ENCODE data around the gene EWSR1. TPM values are rescaled to one million over a fixed set of nuclear protein-coding genes. Genes with fewer than 3 reads are reported as not detected.

Gene EWSR1
- total RNA-seq, 6 experiments from 2014 or later, result 200 to 291 (median 270) TPM

DNA sequence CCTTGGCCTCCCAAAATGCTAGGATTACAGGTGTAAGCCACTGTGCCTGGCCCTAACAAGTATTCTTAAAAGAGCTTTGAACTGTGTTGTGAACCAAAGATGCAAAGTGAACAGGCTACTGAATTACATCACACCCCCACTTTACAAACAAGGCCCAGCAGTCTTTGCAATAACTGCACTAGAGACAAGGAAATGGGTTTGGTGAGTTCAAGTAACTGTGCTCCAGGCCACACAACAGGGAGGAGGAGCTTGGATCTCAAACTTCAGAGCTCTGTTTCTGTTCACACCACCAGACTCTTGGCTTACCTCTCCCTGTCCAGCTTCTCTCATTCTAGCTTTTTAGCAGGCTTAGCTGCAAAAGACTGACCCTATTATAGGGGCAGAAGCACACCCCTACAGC lies 77.9 kb downstream of the EWSR1 start:
- Mint-ChIP-seq H3K4me3 (peak overlapping the region; percentile 36; the same call in 1 of the 2 replicates), H3K36me3 (ENCODE audit: low read depth) (peaks cover 22% of the 10 kb centered on the region), H3K27me3 (ENCODE audit: insufficient read depth) (no peaks in the 10 kb centered on the region; the same call in none of the 2 replicates), H3K9me3 (no peaks in the 10 kb centered on the region), H3K4me1 (ENCODE audit: low read depth) (peaks cover 40% of the 10 kb centered on the region), H3K27ac (peak overlapping the region; percentile 72)
- TF ChIP-seq, protein P1, sequence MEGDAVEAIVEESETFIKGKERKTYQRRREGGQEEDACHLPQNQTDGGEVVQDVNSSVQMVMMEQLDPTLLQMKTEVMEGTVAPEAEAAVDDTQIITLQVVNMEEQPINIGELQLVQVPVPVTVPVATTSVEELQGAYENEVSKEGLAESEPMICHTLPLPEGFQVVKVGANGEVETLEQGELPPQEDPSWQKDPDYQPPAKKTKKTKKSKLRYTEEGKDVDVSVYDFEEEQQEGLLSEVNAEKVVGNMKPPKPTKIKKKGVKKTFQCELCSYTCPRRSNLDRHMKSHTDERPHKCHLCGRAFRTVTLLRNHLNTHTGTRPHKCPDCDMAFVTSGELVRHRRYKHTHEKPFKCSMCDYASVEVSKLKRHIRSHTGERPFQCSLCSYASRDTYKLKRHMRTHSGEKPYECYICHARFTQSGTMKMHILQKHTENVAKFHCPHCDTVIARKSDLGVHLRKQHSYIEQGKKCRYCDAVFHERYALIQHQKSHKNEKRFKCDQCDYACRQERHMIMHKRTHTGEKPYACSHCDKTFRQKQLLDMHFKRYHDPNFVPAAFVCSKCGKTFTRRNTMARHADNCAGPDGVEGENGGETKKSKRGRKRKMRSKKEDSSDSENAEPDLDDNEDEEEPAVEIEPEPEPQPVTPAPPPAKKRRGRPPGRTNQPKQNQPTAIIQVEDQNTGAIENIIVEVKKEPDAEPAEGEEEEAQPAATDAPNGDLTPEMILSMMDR (IDR thresholded peaks at IDR 0.05), result no peak
- DNase-seq, result no peak

DNA sequence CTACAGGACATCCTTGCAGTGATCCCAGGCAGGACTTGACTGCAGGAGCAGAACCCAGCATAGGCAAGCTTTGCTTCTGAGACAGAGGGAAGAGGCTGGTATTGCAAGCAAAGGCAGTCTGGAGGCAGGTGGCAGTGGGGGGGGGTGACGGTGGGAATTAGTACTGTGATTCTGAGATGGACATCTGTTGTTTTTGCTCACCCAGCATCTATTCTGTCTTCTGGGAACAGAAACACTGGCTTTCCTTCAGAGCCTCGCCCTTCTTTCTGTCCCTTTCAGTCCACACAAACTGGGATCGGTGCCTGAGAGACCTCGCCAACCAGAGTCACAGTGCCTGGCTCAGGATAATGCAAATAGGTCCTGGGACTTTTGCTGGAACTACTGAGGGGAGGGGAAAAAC lies 78.6 kb downstream of the EWSR1 start:
- Mint-ChIP-seq H3K4me3 (no peak overlapping the region), H3K36me3 (ENCODE audit: low read depth) (peaks cover 25% of the 10 kb centered on the region), H3K4me1 (ENCODE audit: low read depth) (peaks cover 40% of the 10 kb centered on the region), H3K9me3 (no peaks in the 10 kb centered on the region), H3K27ac (no peak overlapping the region), H3K27me3 (ENCODE audit: insufficient read depth) (no peaks in the 10 kb centered on the region; the same call in none of the 2 replicates)
- no peak for DNase-seq
- TF ChIP-seq, protein P1 (IDR thresholded peaks at IDR 0.05), result no peak

DNA sequence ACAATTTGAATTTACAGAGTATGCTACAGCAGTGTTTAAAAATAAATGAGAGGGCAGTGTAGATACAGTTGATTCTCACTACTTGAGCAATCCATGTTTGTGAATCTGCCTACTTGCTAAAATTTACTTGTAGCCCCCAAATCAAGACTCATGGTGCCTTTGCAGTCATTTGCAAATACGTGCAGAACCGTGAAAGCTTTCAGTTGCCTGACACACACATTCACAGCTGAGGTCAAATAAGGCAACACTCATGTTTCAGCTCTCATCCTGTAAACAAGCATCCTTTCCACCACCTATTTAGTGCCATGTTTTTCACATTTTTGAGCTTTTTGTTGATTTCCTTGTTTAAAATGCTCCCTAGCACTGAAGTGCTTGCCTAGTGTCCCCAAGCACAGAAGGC lies 80.0 kb downstream of the EWSR1 start:
- Mint-ChIP-seq H3K9me3 (no peaks in the 10 kb centered on the region), H3K4me3 (no peak overlapping the region), H3K4me1 (ENCODE audit: low read depth) (peaks cover 29% of the 10 kb centered on the region)

DNA sequence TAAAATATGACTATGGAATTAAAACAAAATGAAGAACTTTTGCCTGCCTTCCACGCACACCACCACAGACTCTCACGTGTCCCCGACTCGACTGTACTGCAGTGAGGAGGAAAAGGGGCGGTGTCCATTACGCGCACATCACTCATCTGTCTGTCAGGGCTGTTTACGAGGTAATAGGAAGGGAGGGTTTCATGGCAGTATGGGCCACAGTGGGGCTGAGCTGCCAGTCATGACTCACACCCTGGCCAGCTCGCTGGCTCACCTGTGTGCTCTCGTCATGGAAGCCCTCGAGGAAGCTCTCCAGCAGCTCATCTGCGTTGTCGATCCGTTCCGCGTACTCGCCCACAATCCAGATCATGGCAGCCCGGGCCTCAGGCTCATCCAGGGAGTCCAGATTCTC lies 80.9 kb downstream of the EWSR1 start:
- TF ChIP-seq, protein P1 (IDR thresholded peaks at IDR 0.05), result no peak
- Mint-ChIP-seq H3K36me3 (ENCODE audit: low read depth) (peaks cover 27% of the 10 kb centered on the region), H3K9me3 (no peaks in the 10 kb centered on the region), H3K27me3 (ENCODE audit: insufficient read depth) (no peaks in the 10 kb centered on the region; the same call in 1 of the 2 replicates), H3K27ac (no peak overlapping the region), H3K4me1 (ENCODE audit: low read depth) (peaks cover 20% of the 10 kb centered on the region), H3K4me3 (no peak overlapping the region)
- DNase-seq, result no peak

More for the DNA sequence above, 80.0 kb downstream of the EWSR1 start:
- Mint-ChIP-seq H3K27ac (no peak overlapping the region), H3K36me3 (ENCODE audit: low read depth) (peaks cover 27% of the 10 kb centered on the region), H3K27me3 (ENCODE audit: insufficient read depth) (no peaks in the 10 kb centered on the region; the same call in none of the 2 replicates)
- no peak for DNase-seq
- TF ChIP-seq, protein P1 (IDR thresholded peaks at IDR 0.05), result no peak

Small RNAs within 50 kb of the gene (microRNA-seq; reads per million reads assigned to microRNA genes)
- gene MIR3653, result 31.7 reads per million, percentile 32 among the genes with 10 or more reads in this experiment

Other genes starting within 250 kb of the EWSR1 start
- gene C22orf31, start 206.4 kb upstream of the EWSR1 start, total RNA-seq (2021; fragmentation: NEBNext Ultra II Directional; extraction: Animal tissue kit (Norgen Biotek cat#: 25700)), result not detected
- 1 to 10 TPM in 1 of 6 experiments, under 1 TPM in 5; 0.50 to 1.1 (median 0.59) TPM for gene KREMEN1, start 195.2 kb upstream of the EWSR1 start, total RNA-seq (2021; fragmentation: NEBNext Ultra II Directional; extraction: Animal tissue kit (Norgen Biotek cat#: 25700))
- gene EMID1, start 62.4 kb upstream of the EWSR1 start, total RNA-seq (2021; fragmentation: NEBNext Ultra II Directional; extraction: Animal tissue kit (Norgen Biotek cat#: 25700)), result not detected
- gene RHBDD3, start 287 bp upstream of the EWSR1 start, total RNA-seq (2021; fragmentation: NEBNext Ultra II Directional; extraction: Animal tissue kit (Norgen Biotek cat#: 25700)), result 10 to 100 TPM; 19.4 to 24.0 (median 21.0) TPM
- gene GAS2L1, start 38.4 kb downstream of the EWSR1 start, total RNA-seq (2021; fragmentation: NEBNext Ultra II Directional; extraction: Animal tissue kit (Norgen Biotek cat#: 25700)), result 10 to 100 TPM; 40.5 to 48.8 (median 43.3) TPM
- under 1 TPM in 2 of 6 experiments, not detected in 4; 0.24 to 0.28 TPM for gene RASL10A, start 47.4 kb downstream of the EWSR1 start, total RNA-seq (2021; fragmentation: NEBNext Ultra II Directional; extraction: Animal tissue kit (Norgen Biotek cat#: 25700))
- 100 to 1,000 TPM in 1 of 6 experiments, 10 to 100 TPM in 5; 89.1 to 101 (median 89.9) TPM for gene AP1B1, start 120.3 kb downstream of the EWSR1 start, total RNA-seq (2021; fragmentation: NEBNext Ultra II Directional; extraction: Animal tissue kit (Norgen Biotek cat#: 25700))
- not detected for gene RFPL1, start 170.3 kb downstream of the EWSR1 start, total RNA-seq (2021; fragmentation: NEBNext Ultra II Directional; extraction: Animal tissue kit (Norgen Biotek cat#: 25700))
- gene NEFH, start 211.9 kb downstream of the EWSR1 start, total RNA-seq (2021; fragmentation: NEBNext Ultra II Directional; extraction: Animal tissue kit (Norgen Biotek cat#: 25700)), result not detected